HG03520 (cell line): ENCODE data around the gene TXNRD1.
"Not testable (repeated sequence)": the region's sequence is repeated elsewhere in the genome, so short reads cannot be mapped to it uniquely, and the experiment has no call there.

ENCODE experiments used
- ATAC-seq: cut with Tn5 transposase; IDR thresholded peaks from one replicate; pipeline ENCODE4 v1.9.1; 2021; ENCODE audit warnings: mild to moderate bottlenecking, moderate library complexity; ENCODE audit not compliant: unreplicated experiment

Gene TXNRD1

DNA sequence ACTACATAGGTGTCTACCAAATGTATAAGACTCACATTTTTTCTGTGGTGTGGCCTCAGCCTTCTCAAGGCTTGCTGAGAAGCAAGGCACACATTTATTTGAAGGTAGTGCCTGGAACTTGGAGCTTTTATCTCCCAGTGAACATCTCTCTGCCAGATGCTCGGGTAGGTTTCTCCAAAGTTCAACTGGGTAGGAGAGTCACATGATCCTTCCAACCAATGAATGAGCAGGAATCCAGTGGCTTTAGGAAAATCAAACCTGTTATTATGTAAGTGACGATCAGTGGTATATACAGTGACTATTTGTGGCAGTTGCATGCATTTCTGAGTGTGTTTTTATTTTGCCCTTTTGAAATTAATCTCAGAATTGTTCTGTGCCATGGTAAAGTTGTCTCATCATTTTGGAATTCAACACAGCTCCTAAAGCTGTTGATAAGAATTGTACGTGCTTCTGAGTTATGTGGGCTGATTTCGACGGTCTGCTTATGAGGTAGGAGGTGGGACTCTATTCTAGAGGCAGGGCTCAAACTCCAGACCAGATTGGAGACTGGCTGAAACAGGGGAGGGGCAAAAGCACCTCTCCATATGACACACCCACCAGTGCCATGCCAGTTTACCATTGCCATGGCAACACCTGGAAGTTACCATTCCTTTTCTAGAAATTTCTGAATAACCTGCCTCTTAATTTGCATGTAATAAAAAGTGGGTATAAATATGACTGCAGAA lies 145.6 kb downstream of the TXNRD1 start:
- ATAC-seq = no peak

DNA sequence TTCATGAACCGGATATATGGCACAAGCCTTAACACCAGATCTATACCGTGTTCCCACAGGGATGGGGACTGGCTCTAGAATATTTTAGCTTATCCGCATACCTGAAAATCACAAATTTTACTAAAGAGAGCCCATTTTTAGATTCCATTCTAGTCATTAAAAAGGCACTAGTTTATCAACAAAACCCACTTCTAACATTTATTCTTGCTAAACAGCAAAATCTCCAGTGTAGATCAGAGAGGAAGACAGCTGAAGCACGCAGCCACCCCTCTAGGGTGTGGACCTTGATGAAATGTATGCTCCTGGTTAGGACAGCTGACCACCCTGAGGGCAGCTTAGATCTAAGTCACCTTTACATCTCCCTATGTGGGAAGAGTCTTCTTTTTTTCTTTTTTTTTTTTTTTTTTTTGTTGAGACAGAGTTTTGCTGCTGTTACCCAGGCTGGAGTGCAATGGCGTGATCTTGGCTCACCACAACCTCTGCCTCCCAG lies 150.4 kb downstream of the TXNRD1 start:
- no peak for ATAC-seq

DNA sequence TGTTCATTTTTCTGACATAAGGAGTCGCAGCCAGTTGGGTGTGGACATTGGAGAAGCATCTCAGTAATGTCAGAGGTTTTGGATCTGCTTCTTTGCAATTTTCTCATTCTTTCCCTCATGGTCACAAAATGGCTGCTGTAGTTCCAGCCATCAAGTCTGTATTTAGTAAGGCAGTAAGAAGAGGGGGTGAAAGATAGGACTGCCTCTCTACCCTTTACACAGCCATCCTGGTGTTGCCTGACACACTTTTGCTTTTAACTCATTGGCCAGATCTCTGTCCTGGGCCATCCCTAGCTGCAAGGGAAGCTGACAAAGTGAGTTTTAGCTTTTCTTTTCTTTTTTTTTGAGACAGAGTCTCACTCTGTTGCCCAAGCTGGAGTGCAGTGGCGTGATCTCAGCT lies 154.1 kb downstream of the TXNRD1 start:
- no peak for ATAC-seq

DNA sequence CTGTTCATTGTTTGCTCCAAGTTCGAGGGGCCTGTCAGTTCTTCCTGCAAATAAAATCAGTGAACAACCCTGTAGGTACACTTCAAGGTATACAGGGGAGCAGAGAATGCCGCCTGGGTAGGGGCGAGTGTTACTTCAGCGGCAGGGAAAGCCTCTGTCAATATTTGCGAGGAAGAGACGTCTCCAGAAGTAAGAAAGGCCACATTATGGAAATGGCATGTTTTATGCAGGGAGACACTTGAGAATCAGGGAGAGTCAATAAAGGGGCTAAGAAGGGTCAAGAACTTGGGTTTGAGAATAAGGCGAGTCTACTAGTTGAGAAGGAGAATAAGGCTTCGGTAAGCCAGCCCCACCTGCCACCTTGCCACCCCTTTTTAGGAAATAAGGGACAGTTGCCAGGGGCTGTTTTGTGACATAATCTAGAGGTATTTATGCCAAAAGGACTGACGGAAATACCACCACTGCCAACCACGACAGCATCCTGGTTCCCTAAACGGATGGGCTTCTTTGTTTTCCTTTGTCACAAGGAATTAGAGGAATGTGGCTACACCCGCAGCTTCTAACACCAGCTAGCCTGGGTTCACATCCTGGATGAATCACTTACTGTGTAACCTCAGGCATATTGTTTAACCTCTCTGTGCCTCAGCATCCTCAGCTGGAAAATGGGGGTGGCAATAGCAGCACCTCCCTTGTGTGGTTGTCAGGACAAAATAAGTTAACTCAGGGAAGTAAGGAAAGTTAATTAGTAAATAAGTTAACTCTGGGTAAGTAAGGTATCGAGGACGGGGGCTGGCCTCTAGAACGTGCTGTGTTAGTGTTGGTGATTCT lies 155.7 kb downstream of the TXNRD1 start:
- no peak for ATAC-seq

DNA sequence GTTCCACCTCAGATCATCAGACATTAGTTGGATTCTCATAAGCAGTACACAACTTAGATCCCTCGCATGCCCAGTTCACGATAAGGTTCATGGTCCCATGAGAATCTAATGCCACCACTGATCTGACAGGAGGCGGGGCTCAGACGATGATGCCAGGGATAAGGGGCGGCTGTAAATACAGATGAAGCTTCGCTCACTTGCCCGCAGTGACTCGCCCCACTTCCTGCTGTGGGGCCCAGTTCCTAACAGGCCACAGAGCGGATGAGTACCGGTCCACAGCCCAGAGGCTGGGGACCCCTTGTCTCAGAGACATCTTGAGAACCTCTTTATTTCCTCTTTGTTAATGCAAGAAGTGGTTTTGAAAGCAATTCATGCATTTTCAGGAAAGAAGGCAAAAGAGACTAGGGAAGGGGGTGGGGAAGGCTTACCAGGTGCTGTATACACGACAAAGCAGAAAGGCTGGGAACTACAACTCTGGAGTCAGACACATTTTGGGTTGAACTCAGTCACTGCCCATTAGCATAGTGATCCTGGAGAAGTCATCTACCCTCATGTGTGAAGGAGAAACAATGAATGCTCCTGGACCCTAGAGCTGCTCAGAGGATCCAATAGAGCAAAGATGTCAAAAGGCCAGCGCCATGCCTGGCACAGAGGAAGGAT lies 156.6 kb downstream of the TXNRD1 start:
- ATAC-seq = no peak

DNA sequence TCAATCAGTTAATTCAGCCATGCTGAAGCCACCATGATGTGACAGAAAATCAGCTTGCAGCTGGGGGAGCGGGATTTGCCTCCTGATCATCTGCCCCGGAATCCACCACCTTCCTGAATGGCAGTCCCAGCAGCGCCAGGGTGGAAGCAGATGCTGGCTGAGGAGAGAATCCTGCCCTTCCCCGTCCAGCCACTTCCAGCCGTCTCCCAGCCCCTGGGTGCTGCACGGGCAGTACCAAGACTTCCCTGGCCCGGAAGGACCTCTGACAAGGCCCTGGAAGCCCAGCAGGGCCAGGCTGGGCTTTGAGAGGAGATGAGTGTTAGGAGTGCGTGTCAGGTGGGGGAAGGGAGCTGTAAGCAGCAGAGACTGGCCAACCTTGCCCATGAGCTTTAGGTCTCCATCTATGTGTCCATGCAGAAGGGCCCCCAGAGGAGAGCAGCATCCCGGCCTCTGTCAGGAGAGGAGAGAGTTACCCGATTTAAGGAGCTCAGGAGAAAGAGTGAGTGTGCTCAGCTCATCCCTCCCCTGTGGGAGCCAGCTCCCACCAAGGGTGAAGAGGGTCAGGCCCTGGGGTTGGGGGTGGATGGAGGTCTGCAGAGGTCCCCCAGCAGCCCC lies 157.2 kb downstream of the TXNRD1 start:
- no peak for ATAC-seq

DNA sequence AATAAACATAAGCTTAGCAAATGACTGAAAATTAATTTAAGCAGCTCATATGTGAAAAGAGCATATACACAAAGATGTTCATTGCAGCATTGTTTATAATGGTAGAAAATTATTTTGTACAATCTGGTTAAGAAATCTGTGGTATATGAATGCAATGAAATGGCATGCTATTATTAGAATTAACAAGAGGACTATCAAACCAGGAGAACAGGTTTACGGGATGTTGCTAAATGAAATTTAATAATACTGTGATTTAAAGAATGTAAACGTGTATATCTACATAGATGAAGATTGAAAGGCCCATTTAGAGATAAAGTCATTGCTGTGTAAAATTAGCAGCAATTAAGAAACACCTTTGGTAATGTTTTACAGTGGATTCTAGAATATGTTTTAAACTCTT lies 158.5 kb downstream of the TXNRD1 start:
- no peak for ATAC-seq

DNA sequence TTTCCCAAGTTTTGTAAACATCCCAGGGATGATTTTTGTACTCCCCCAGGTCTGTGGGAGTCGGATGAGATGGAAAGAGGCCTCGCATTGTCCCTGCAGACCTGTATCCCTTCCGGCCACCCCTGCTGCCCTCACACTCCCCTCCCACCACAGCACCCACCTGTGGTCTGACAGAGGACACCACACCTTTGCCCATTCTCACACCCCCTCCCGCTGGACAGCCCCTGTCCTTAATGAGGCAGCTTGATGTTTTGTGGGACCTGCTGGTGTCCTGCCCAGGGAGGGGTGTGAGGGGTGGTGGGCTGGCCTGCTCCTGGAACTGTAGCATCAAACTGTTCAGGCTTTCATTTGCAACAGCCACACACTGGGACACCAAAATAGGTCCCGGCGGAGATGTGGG lies 159.2 kb downstream of the TXNRD1 start:
- ATAC-seq = no peak

DNA sequence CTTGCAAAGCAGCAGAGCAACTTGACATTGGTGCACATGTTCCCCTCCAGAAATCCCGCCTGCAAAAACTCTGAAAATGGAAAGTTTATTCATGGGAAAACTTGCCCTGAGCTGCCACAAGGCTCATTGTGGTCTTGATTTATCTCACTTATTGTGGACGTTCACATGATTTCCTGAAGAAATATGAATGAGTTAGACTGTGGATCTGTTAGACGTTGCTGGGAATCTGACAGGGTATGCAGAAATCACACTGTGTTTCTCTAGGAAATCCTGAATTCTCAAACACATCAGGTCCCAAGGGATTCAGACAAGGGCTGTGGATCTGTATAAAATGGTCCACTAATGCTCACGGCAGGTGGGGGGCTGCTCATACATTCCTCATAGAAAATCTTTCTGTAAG lies 160.2 kb downstream of the TXNRD1 start:
- no peak for ATAC-seq

DNA sequence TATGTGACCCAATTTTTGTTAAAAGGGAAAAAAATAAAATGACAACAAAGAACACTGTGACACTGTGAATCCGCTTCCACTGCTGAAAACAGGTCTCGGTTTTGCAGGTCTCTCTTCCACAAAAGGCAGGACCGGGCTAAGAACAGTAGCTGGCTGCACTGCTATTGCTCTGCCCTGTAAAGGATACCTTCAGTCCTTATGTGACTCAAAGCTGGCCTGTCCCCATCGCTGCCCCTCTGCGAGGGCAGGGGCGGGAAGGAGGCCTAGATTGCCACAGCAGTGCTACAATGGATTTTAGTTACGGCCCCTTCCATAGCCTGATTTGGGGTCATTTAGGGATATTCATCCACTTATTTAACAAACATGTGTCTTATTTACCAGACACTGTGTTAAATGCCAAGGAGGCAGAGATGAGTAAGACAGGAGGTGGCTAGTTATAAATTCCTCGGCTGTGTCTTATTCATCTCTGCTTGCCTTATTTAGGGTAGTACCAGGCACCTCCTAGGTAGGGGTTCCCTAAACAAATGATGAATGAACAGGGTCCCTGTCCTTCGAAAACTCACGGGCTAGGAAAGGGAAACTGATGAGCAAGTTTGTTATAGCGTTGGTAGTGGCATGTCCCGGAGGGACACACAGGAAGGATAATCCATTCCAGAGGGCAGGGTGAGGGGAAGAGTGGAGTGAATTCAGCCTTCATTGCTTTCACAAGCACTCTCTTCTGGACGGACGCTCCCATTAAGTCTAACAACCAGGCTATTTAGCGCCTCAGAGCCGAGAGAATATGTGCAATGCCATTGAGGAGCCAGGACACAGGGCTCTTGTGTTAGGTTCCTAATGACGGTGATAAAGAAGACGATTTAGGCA lies 161.3 kb downstream of the TXNRD1 start:
- no peak for ATAC-seq

DNA sequence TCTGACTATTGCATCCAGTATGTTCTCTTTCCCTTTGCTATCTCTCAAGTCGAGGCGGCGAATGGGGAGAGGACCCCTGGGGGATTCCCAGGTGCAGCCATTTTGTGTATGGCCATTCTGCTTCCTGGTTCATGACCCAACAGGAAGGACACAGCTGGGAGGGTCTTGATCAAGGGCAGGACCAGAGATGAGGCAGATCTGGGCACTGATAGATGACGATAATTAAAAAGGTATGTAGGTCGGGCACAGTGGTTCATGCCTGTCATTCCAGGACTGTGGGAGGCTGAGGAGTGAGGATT lies 161.9 kb downstream of the TXNRD1 start:
- ATAC-seq = no peak

DNA sequence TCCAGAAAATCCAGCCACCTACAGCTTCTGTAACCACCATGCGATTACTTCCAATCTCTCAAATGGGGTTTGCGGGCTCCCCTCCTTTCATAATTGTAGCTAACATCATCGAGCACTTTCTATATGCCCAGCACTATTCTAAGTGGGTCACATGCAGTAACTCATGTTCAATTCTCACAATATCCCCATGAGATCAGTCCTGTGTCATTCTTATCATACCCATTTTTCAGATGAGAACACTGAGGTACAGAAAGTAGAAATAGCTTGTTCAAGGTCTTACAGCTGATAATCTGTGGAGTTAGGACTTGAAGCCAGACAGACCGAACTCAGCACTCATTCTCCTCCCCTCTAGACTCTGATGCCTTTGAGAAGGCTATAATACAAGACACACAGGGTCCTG lies 162.8 kb downstream of the TXNRD1 start:
- ATAC-seq = no peak

DNA sequence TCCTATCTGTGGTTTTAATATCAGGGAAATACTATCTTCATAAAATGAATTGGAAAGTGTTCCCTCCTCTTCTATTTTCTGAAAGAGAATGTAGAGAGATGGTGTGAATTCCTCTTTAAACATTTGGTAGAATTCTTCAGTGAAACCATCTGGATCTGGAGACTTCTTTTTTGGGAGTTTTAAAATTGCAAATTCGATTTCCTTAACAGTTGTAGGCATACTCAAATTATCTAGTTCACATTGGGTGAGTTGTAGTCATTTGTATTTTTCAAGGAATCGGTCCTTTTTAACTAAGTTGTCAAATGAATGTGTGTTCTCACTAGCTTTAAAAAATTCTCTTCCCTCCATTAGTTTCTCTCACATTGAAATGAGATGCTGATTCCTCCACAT lies 165.8 kb downstream of the TXNRD1 start:
- ATAC-seq = no peak

DNA sequence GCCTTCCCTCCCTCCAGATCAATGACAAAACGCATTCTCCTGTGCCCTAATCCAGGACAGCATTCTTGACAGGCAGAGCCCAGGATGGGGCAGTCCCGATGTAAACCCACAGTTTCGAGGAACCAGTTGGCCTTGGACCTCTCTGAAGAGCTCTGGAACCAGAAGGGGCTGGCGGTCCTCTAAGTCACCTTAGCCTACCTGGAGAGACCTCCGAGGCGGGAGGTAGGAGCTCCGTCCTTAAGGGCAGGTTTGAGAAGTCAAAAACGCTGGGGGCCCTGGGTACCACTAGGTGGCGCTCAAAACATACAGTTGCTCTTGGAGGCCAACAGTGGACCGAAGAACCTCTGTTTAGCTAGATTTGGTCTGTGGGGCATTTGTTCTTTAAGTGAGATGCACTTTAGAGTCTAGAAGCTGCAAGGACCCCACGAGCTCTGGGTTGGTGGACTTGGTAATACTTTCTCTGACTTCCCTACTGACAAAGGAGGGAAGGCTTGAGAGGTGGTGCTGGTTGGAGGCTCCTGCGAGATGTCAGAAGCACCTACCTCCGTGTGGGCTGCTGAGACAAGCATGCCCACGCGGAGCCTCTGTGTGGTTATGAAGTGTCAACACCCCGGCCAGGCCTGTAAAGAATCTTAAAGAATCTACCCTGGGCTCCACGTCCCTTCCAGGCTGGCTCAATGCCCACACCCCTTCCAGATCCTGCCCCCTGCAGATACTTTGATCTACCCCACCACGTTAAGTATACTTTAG lies 166.3 kb downstream of the TXNRD1 start:
- no peak for ATAC-seq

DNA sequence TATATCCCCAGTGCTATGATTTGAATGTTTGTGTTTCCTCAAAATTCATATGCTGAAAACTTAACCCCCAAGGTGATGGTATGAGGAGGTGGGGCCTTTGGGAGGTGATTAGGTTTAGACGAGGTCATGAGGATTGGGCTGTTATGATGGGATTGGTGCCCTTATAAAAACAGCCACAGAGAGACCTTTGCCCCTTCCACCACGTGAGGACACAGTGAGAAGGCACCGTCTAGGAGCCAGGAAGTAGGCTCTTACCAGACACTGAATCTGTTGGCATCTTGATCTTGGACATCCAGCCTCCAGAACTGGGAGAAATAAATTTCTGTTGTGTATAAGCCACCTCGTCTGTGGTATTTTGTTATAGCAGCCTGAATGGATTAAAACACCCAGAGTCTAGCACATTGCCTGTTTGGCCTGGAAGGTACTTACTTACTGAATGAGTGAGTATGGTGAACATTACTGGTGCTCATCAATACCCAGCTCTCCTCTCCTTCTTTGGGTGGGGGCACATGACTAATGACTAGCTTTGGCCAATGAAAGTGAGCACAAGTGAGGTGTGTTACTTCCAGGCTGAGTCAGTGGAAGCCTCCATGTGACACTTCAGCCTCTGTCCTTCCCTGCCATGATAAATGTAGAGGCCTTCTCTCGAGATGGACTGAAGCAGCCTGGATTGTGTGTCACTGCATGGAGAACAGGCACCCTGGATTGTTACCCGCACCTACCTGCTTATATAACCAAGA lies 168.7 kb downstream of the TXNRD1 start:
- ATAC-seq = no peak

DNA sequence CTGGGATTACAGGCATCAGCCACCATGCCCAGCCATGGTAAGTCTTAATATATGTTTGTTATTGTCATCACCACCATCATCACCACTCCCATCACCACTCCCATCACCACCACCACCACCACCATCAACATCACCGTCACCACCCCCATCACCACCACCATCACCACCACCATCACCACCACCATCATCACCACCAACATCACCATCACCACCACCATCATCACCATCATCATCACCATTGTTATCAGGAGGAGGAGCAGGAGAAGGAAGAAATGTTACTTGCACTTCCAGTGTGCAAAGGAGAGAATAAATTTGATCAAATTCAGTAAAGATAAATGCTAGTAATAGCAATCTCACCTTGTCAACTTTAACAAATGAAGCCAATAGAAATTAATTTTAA lies 169.9 kb downstream of the TXNRD1 start:
- no peak for ATAC-seq

DNA sequence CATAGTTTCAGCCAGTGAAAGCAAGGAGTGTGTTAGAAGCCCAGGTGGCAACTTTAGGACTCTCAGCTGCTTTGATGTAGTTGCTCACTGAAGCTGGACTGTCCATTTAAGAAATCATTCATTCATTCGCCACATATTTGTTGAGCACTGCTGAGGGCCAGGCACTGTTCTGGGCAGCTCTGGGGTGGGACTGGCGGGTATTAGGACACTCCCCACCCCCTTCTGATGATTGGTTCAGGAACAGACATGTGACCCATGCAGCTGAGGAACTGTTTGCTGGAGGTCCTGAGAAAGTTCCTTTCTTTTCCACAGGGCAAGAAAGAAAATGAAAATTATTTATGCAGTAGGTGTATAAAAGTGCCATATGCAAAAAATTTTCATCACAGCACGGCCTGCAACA lies 170.9 kb downstream of the TXNRD1 start:
- no peak for ATAC-seq

DNA sequence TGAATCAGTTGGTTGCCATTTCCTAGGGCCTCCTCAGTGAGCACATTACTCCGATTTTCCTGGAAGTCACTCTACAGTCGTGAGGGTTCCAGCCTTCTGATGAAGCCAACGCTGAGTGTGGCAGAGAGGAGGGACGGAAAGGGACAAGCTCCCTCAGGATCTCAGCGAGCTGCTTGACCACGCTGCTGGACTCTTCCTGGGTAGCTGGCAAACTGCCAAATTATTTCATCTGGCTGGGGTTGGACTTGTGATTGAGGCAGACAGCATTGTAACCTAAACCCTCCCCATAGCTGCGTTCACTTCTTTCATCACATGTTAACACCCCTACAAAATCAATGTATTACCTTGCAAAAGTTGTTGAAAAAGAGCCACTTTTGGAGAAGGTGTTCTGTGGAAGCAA lies 171.6 kb downstream of the TXNRD1 start:
- no peak for ATAC-seq

DNA sequence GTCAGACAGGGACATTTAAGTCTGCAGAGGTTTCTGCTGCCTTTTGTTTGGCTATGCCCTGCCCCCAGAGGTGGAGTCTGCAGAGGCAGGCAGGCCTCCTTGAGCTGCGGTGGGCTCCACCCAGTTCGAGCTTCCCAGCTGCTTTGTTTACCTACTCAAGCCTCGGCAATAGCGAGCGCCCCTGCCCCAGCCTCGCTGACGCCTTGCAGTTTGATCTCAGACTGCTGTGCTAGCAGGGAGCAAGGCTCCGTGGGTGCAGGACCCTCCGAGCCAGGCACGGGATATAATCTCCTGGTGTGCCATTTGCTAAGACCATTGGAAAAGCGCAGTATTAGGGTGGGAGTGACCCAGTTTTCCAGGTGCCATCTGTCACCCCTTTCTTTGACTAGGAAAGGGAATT lies 178.5 kb downstream of the TXNRD1 start:
- ATAC-seq = not testable (repeated sequence)
